Endothelial cell of umbilical vein (primary cell): ENCODE results near the gene MT1X. TPM values are rescaled to one million over a fixed set of nuclear protein-coding genes. Genes with fewer than 3 reads are reported as not detected.
"Not testable (repeated sequence)": the region's sequence is repeated elsewhere in the genome, so short reads cannot be mapped to it uniquely, and the experiment has no call there.

Source experiments
- BruUV-seq: library from RNA; stranded (reverse); fragments of 400-500 nt; replicated peaks from 2 replicates; lab custom pipeline; 2021; lab: Mats Ljungman, UMichigan
- CTCF ChIA-PET: fragments of 300-600, 350-600 bp; sonication (Branson Sonifier 250); formaldehyde crosslinking; loops from one replicate; lab custom pipeline; 2021; ENCODE audit warnings: antibody characterized with exemption, inconsistent platforms; lab: Charles Lee
- POLR2A ChIA-PET: fragments of 300-600, 350-600 bp; sonication (Branson Sonifier 250); formaldehyde crosslinking; loops from one replicate; lab custom pipeline; 2021; ENCODE audit warnings: antibody characterized with exemption, inconsistent platforms; lab: Charles Lee
- DNase-seq: peaks from one replicate; pipeline ENCODE4 v3.0.0-alpha.2; 2011; ENCODE audit warnings: low read depth, low spot score
- FAIRE-seq: peaks from 2 replicates; lab custom pipeline; 2011; peaks lifted over from hg19 to GRCh38; lab: Jason Lieb, UNC
- H2AFZ ChIP-seq: 2 replicates; pipeline ENCODE4 v1.6.0; 2012; ENCODE audit warnings: low read depth, low read length, control low read depth, inconsistent platforms
- H3K27ac ChIP-seq: 2 replicates; pipeline ENCODE4 v1.5.1; 2011; ENCODE audit warnings: low read depth, mild to moderate bottlenecking, control low read depth, low read length, moderate library complexity; ENCODE audit not compliant: insufficient read depth
- H3K27me3 ChIP-seq, 2 experiments: 2 replicates each; pipeline versions ENCODE4 v1.6.0 to v1.6.1; 2011; ENCODE audit warnings: low read length in 2 of 2, mixed read lengths in 1 of 2; ENCODE audit not compliant: control insufficient read depth in 2 of 2, insufficient read depth in 2 of 2
- H3K36me3 ChIP-seq, 2 experiments: 2 replicates in 1 of 2; 3 replicates in 1 of 2; pipeline ENCODE4 v1.5.1; 2011; ENCODE audit warnings: low read length in 2 of 2, mild to moderate bottlenecking in 1 of 2, moderate library complexity in 1 of 2; ENCODE audit not compliant: control insufficient read depth in 2 of 2, insufficient read depth in 2 of 2; ENCODE audit errors: extremely low read depth in 1 of 2
- H3K4me1 ChIP-seq: 3 replicates; pipeline ENCODE4 v1.5.1; 2011; ENCODE audit warnings: mild to moderate bottlenecking, low read length; ENCODE audit not compliant: control insufficient read depth, insufficient read depth; ENCODE audit errors: extremely low read depth
- H3K4me2 ChIP-seq: 2 replicates; pipeline ENCODE4 v1.6.1; 2011; ENCODE audit warnings: low read length, control low read depth, mixed read lengths; ENCODE audit not compliant: insufficient read depth
- H3K4me3 ChIP-seq, 3 experiments: fragments of 200-600 bp in 1 of 3; sonication (generic), shearing (Covaris generic) in 1 of 3; replicated peaks in 1 of 3; 2 replicates each; pipeline ENCODE4 v1.5.1; 2011 to 2016; ENCODE audit warnings: control low read depth in 3 of 3, low read length in 3 of 3, mild to moderate bottlenecking in 2 of 3, inconsistent platforms in 1 of 3, low read depth in 1 of 3, moderate library complexity in 1 of 3; ENCODE audit not compliant: insufficient read depth in 1 of 3
- H3K79me2 ChIP-seq: 2 replicates; pipeline ENCODE4 v1.6.0; 2012; ENCODE audit warnings: low read length, inconsistent platforms; ENCODE audit not compliant: control insufficient read depth, insufficient read depth
- H3K9ac ChIP-seq: replicated peaks from 2 replicates; pipeline ENCODE3; 2011; ENCODE audit warnings: low read length, control low read depth; ENCODE audit not compliant: insufficient read depth; ENCODE audit errors: extremely low read depth
- H3K9me1 ChIP-seq: replicated peaks from 3 replicates; pipeline ENCODE4 v1.6.0; 2011; ENCODE audit warnings: mild to moderate bottlenecking, low read length; ENCODE audit not compliant: control insufficient read depth, insufficient read depth; ENCODE audit errors: extremely low read depth
- H3K9me3 ChIP-seq: replicated peaks from 2 replicates; pipeline ENCODE4 v1.5.1; 2012; ENCODE audit warnings: low read length, inconsistent platforms; ENCODE audit not compliant: control insufficient read depth, insufficient read depth
- H4K20me1 ChIP-seq: replicated peaks from 2 replicates; pipeline ENCODE3; 2011; ENCODE audit warnings: mild to moderate bottlenecking, low read length; ENCODE audit not compliant: control insufficient read depth, insufficient read depth; ENCODE audit errors: extremely low read depth
- EZH2 ChIP-seq: IDR thresholded peaks from 2 replicates; pipeline ENCODE4 v1.6.1; 2012; ENCODE audit warnings: borderline replicate concordance, low read depth, mild to moderate bottlenecking, moderate library complexity, low read length, inconsistent platforms; ENCODE audit not compliant: severe bottlenecking
- FOS ChIP-seq: IDR thresholded peaks from 2 replicates; pipeline ENCODE4 v1.6.1; 2011; ENCODE audit warnings: mild to moderate bottlenecking, low read length, moderate library complexity, borderline replicate concordance; ENCODE audit not compliant: insufficient read depth
- GATA2 ChIP-seq: IDR thresholded peaks from 2 replicates; pipeline ENCODE4 v1.7.0; 2011; ENCODE audit warnings: low read depth, mild to moderate bottlenecking, moderate library complexity, mixed read lengths, low read length; ENCODE audit not compliant: insufficient read length, insufficient read depth
- JUN ChIP-seq: IDR thresholded peaks from 2 replicates; pipeline ENCODE4 v1.6.1; 2011; ENCODE audit warnings: borderline replicate concordance, low read depth; ENCODE audit not compliant: insufficient read length, insufficient read depth
- MYC ChIP-seq: IDR thresholded peaks from one replicate; pipeline ENCODE4 v1.6.1; 2011; ENCODE audit warnings: mild to moderate bottlenecking, low read depth, low read length
- POLR2A ChIP-seq: IDR thresholded peaks from 2 replicates; pipeline ENCODE4 v1.6.1; 2012; ENCODE audit warnings: low read depth, mild to moderate bottlenecking, control low read depth, low read length
- POLR2AphosphoS5 ChIP-seq: IDR thresholded peaks from 2 replicates; pipeline ENCODE4 v1.6.1; 2012; ENCODE audit warnings: low read depth, mild to moderate bottlenecking, control low read depth, low read length, moderate library complexity; ENCODE audit not compliant: insufficient read depth
- dilution Hi-C: fragments of 300-500 bp; cut with MboI; formaldehyde crosslinking; loops from one replicate; pipeline ENCODE4 v1.15.0; 2019; ENCODE audit warnings: low sequenced_read_pairs; ENCODE audit not compliant: extremely low pct_ligation_motif_present
- intact Hi-C: fragments of 100-400 bp; cut with micrococcal nuclease; formaldehyde crosslinking; loops from one replicate; pipeline ENCODE4 v1.10.0; 2022
- polyA plus RNA-seq, 4 experiments: library from polyadenylated mRNA; depleted of rRNA in 3 of 4; stranded (reverse) in 3 of 4; unstranded in 1 of 4; fragments of >200 nt; gene quantifications; 2 replicates each; pipeline versions ENCODE4 v1.2.1 to v1.2.3, GENCODE V29; 2011 to 2012; ENCODE audit warnings: missing spikeins in 1 of 4
- total RNA-seq: library from RNA; stranded (reverse); gene quantifications from 2 replicates; pipeline ENCODE4 v1.2.3, GENCODE V29; 2021
- TF ChIP-seq, protein P1 (sequence below), 2 donors: IDR thresholded peaks; 1 replicate in 1 of 2; 2 replicates in 1 of 2; pipeline ENCODE4 v1.5.1; 2011; ENCODE audit warnings: low read length in 2 of 2, mild to moderate bottlenecking in 2 of 2, moderate library complexity in 2 of 2, control low read depth in 1 of 2, inconsistent platforms in 1 of 2, low read depth in 1 of 2; ENCODE audit not compliant: insufficient read depth in 1 of 2; ENCODE audit errors: extremely low read depth in 1 of 2
- TF ChIP-seq, protein P2 (sequence below): IDR thresholded peaks from 2 replicates; pipeline ENCODE4 v1.6.1; 2011; ENCODE audit not compliant: insufficient read depth, insufficient read length

MT1X gene
- total and polyA plus RNA-seq, 2 donors (not counting 3 experiments of a cell fraction or from before 2014, with no cell fraction given), result 15.6 to 46.7 TPM

DNA sequence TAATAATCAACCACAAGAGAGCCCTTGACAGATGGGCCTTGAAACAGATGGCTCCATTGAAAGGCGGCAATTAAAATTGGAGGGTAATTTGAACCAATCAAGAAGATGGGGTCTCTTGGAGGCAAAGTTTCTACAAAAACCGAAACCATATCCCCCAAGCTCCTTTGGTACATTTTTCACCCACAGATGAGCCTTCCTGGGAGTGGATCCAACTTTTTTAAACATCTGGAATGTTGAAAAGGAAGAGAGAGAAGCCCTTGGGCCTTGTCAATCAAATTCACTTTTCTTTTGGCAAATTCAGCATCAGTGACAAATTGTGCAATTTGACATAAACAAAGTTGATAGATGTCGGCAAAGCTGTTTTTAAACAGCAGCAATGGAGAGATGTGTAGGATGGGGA lies 34.5 kb downstream of the MT1X start:
- H3K4me1 ChIP-seq, result no peaks in the 10 kb centered on the region
- dilution Hi-C loops, result no loop called here
- no peak overlapping the region for H2AFZ ChIP-seq
- CTCF ChIA-PET, result interaction anchor here (0.9 to 5.3 kb wide), 3 partner anchors 14 to 202 kb away, joined by 3 to 20 read pairs (median 3); no protein-coding TSS in a partner anchor
- intact Hi-C loops, result no loop called here
- DNase-seq, result no peak
- H3K4me3 ChIP-seq, result no peak overlapping the region
- POLR2A ChIA-PET, result no interaction called here
- H3K36me3 ChIP-seq, result no peaks in the 10 kb centered on the region
- H3K9me3 ChIP-seq, result no peaks in the 10 kb centered on the region
- FAIRE-seq, result no peak
- H3K79me2 ChIP-seq, result no peaks in the 10 kb centered on the region
- no peak overlapping the region for H3K9ac ChIP-seq
- no peak overlapping the region for H3K27ac ChIP-seq
- no TSS peak for BruUV-seq
- TF ChIP-seq, protein P1, sequence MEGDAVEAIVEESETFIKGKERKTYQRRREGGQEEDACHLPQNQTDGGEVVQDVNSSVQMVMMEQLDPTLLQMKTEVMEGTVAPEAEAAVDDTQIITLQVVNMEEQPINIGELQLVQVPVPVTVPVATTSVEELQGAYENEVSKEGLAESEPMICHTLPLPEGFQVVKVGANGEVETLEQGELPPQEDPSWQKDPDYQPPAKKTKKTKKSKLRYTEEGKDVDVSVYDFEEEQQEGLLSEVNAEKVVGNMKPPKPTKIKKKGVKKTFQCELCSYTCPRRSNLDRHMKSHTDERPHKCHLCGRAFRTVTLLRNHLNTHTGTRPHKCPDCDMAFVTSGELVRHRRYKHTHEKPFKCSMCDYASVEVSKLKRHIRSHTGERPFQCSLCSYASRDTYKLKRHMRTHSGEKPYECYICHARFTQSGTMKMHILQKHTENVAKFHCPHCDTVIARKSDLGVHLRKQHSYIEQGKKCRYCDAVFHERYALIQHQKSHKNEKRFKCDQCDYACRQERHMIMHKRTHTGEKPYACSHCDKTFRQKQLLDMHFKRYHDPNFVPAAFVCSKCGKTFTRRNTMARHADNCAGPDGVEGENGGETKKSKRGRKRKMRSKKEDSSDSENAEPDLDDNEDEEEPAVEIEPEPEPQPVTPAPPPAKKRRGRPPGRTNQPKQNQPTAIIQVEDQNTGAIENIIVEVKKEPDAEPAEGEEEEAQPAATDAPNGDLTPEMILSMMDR (IDR thresholded peaks at IDR 0.05; ENCODE audit: extremely low read depth in 1 of 2, insufficient read depth in 1 of 2, low read depth in 1 of 2, low read length in 2 of 2), result no peak
- TF ChIP-seq MYC (no peak), FOS (no peak), POLR2AphosphoS5 (no peak), EZH2 (no peak), JUN (no peak), POLR2A (no peak), GATA2 (no peak)
- TF ChIP-seq, protein P2, sequence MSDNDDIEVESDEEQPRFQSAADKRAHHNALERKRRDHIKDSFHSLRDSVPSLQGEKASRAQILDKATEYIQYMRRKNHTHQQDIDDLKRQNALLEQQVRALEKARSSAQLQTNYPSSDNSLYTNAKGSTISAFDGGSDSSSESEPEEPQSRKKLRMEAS, result no peak
- peaks cover 0 to 6% of the 10 kb centered on the region in 2 experiments for H3K27me3 ChIP-seq
- H3K9me1 ChIP-seq, result no peaks in the 10 kb centered on the region
- no peak overlapping the region for H3K4me2 ChIP-seq
- no peaks in the 10 kb centered on the region for H4K20me1 ChIP-seq

DNA sequence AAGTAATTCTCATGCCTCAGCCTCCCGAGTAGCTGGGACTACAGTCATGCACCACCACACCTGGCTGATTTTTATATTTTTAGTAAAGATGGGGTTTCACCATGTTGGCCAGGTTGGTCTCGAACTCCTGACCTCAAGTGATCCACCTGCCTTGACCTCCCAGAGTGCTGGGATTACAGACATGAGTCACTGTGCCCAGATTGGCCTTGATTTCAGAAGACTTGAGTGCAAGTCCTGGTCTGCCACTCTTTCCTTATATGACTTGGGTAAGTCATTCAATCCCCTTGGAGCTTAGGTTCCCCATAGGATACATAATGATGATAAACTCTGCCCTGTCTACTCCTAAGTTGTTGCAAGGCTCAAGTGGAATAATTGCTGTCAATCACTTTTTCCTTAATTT lies 35.3 kb downstream of the MT1X start:
- H3K4me3 ChIP-seq, DNase-seq, H3K9ac ChIP-seq, H3K9me3 ChIP-seq, H3K79me2 ChIP-seq, H3K9me1 ChIP-seq, BruUV-seq, H3K4me2 ChIP-seq, H4K20me1 ChIP-seq, H3K27ac ChIP-seq, intact Hi-C loops, POLR2A ChIA-PET, H3K4me1 ChIP-seq, H2AFZ ChIP-seq, dilution Hi-C loops, FAIRE-seq, H3K36me3 ChIP-seq: not testable (repeated sequence)
- H3K27me3 ChIP-seq, result peaks cover 5 to 10% of the 10 kb centered on the region in 2 experiments
- CTCF ChIA-PET, result interaction anchor here (0.9 to 5.3 kb wide), 4 partner anchors 15 to 141 kb away, joined by 3 to 20 read pairs (median 4); no protein-coding TSS in a partner anchor
